ENCODE measurements around the gene MRPS25.

GRCh38 chr3:15108082-15108545 is 43.0 kb upstream of the MRPS25 start:
- TF ChIP-seq CTCF (IDR thresholded peaks at IDR 0.05) (peak; percentile 81 to 91 (median 86)), POLR2A (IDR thresholded peaks at IDR 0.05) (no peak), EP300 (IDR thresholded peaks at IDR 0.05) (no peak), POLR2AphosphoS5 (IDR thresholded peaks at IDR 0.05) (no peak)
